Coronary artery (tissue), 2 donors: ENCODE data around the gene CERKL.

Experiments used
- DNase-seq: peaks from one replicate; pipeline ENCODE4 v3.0.0-alpha.2; 2017; ENCODE audit warnings: low spot score
- H3K27ac ChIP-seq, 2 donors: fragments of 200-600 bp; sonication (generic); one replicate each; pipeline ENCODE4 v1.5.1; 2016 to 2019
- H3K4me3 ChIP-seq: fragments of 200-600 bp; sonication (generic); 2 replicates; pipeline ENCODE4 v1.5.1; 2016; ENCODE audit warnings: mild to moderate bottlenecking, moderate library complexity
- CTCF ChIP-seq: fragments of 200-600 bp; sonication (generic); IDR thresholded peaks from one replicate; pipeline ENCODE4 v1.5.1; 2019; ENCODE audit warnings: antibody characterized with exemption

CERKL gene

GRCh38 chr2:181589779-181590178 is 67.1 kb downstream of the CERKL start:
- H3K4me3 ChIP-seq, result no peak overlapping the region
- no peak for DNase-seq
- H3K27ac ChIP-seq, result no peak overlapping the region
- no peak for TF ChIP-seq CTCF

GRCh38 chr2:181588546-181588945 is 68.4 kb downstream of the CERKL start:
- DNase-seq, result no peak
- no peak for TF ChIP-seq CTCF

GRCh38 chr2:181586569-181587081 is 70.3 kb downstream of the CERKL start:
- Histone ChIP-seq H3K4me3 (no peak overlapping the region), H3K27ac (no peak overlapping the region)
- DNase-seq, result no peak
- TF ChIP-seq CTCF, result no peak

More at GRCh38 chr2:181588546-181588945, 68.4 kb downstream of the CERKL start:
- H3K4me3 ChIP-seq, result no peak overlapping the region
- H3K27ac ChIP-seq, result no peak overlapping the region

GRCh38 chr2:181585732-181586131 is 71.2 kb downstream of the CERKL start:
- DNase-seq, result no peak
- H3K27ac ChIP-seq, result no peak overlapping the region
- no peak for TF ChIP-seq CTCF
- no peak overlapping the region for H3K4me3 ChIP-seq

GRCh38 chr2:181581534-181581933 is 75.4 kb downstream of the CERKL start:
- no peak overlapping the region for H3K4me3 ChIP-seq
- DNase-seq, result no peak
- H3K27ac ChIP-seq, result no peak overlapping the region
- no peak for TF ChIP-seq CTCF

GRCh38 chr2:181578829-181579228 is 78.1 kb downstream of the CERKL start:
- no peak for TF ChIP-seq CTCF
- DNase-seq, result no peak
- H3K4me3 ChIP-seq, result no peak overlapping the region
- H3K27ac ChIP-seq, result no peak overlapping the region

GRCh38 chr2:181576431-181576830 is 80.5 kb downstream of the CERKL start:
- Histone ChIP-seq H3K4me3 (no peak overlapping the region), H3K27ac (no peak overlapping the region)
- no peak for TF ChIP-seq CTCF
- DNase-seq, result no peak
